GM12865 (cell line): Measurements from ENCODE around the gene MAEA.

Source experiments
- DNase-seq: peaks from one replicate; pipeline ENCODE4 v3.0.0; 2010; ENCODE audit warnings: low read depth
- H3K4me3 ChIP-seq: 2 replicates; pipeline ENCODE4 v1.5.1; 2011; ENCODE audit warnings: mild to moderate bottlenecking, low read depth, low read length, control low read depth
- TF ChIP-seq, protein P1 (sequence below): IDR thresholded peaks from 2 replicates; pipeline ENCODE4 v1.5.1; 2011; ENCODE audit warnings: low read length, control low read depth, low read depth, inconsistent platforms; ENCODE audit not compliant: insufficient read depth; ENCODE audit errors: missing control alignments

MAEA gene

GRCh38 chr4:1310031-1310795, 20.5 kb downstream of the MAEA start:
- TF ChIP-seq, protein P1, sequence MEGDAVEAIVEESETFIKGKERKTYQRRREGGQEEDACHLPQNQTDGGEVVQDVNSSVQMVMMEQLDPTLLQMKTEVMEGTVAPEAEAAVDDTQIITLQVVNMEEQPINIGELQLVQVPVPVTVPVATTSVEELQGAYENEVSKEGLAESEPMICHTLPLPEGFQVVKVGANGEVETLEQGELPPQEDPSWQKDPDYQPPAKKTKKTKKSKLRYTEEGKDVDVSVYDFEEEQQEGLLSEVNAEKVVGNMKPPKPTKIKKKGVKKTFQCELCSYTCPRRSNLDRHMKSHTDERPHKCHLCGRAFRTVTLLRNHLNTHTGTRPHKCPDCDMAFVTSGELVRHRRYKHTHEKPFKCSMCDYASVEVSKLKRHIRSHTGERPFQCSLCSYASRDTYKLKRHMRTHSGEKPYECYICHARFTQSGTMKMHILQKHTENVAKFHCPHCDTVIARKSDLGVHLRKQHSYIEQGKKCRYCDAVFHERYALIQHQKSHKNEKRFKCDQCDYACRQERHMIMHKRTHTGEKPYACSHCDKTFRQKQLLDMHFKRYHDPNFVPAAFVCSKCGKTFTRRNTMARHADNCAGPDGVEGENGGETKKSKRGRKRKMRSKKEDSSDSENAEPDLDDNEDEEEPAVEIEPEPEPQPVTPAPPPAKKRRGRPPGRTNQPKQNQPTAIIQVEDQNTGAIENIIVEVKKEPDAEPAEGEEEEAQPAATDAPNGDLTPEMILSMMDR: no peak
- H3K4me3 ChIP-seq: no peak overlapping the region
- DNase-seq: no peak

DNA sequence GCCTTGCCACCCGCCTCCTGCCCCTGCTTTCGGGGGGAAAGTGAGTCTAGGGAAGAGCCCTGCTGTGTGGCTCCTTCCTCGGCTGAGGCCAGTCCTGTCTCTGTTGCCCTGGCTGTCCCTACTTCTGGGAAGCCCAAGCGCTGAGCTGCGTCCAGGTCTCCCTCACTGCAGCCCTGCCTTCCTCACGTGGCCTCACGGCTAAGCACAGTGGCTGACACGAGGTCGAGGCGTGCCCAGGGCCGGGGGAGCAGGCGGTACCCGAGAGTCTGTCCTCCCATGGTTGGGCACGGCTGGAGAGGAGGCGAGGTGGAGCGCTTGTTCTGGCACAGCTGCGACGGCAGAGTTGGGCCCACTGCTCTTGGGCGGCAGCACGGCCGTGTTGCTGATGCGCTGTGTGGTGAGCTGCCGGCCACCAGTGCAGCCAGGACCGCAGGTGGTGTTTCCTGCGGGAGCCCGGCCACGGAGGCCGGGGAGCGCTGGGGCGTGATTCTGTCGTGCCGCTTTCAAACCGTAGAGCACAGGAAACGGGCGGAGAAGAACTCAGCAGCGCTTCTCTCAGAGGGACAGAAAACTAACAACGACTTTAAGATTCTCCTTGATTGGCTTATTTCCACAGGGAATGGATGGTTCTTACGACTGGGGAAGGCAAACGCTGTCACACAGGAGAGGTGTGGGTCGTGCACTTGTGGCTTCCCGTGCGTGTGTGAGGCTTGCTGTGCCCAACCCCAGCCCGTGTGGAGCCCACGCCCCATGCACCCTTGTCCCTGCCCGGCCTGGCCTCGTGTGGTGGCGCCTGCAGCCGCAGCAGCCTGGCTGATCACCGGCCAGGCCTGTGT, 21.3 kb downstream of the MAEA start:
- TF ChIP-seq, protein P1: no peak
- no peak for DNase-seq
- no peak overlapping the region for H3K4me3 ChIP-seq

DNA sequence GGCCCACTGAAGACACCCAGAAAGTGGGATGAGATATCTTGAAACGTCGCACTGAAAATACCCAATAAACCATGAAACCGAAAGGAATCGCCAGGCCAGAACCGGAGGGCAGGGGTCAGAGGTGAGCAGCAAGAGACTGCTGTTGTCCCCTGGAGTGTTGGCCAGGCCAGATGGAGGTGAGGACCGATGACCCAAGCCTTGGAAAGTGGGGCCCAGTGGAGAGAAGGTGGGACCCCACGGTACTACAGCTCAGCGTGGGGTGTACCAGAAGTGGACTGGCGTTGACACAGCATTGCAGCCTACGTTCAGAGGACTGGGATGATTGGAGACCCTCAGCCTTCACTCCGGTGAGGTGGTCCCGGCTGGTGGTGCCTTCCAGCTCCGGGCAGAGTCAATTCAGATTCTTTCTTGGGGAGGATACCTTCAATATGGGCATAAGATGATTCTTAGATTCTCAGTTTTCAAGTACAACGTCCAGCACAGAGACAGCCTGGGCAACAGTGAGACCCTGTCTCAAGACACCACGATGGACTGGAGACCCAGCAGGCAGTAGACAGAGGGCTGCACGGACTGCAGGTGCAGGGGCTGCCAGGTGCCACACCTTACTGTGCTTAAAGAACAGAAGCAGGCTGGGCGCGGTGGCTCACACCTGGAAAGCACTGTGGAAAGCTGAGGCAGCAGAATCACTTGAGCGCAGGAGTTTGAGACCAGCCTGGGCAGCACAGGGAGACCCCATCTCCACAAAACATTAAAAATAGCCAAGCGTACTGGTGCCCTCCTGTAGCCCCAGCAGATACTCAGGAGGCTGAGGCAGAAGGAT, 23.3 kb downstream of the MAEA start:
- TF ChIP-seq, protein P1: no peak
- no peak for DNase-seq
- no peak overlapping the region for H3K4me3 ChIP-seq

- H3K4me3 ChIP-seq: no peak overlapping the region
- no peak for DNase-seq
- TF ChIP-seq, protein P1: no peak
Observed at GRCh38 chr4:1315306-1315705, 25.6 kb downstream of the MAEA start.

- no peak overlapping the region for H3K4me3 ChIP-seq
- TF ChIP-seq, protein P1: no peak
- no peak for DNase-seq
Observed at GRCh38 chr4:1315836-1316536, 26.3 kb downstream of the MAEA start.

GRCh38 chr4:1316537-1317168, 27.0 kb downstream of the MAEA start:
- no peak overlapping the region for H3K4me3 ChIP-seq
- no peak for DNase-seq
- TF ChIP-seq, protein P1: no peak
